HepG2 (cell line): ENCODE results near the gene GRM8.

ENCODE experiments used
- CTCF ChIP-seq: sonication (generic); formaldehyde crosslinking; IDR thresholded peaks from 2 replicates; pipeline ENCODE4 v1.5.0; 2020; ENCODE audit warnings: mild to moderate bottlenecking, missing genetic modification reagents, moderate library complexity
- DMTF1 ChIP-seq: sonication (generic); formaldehyde crosslinking; IDR thresholded peaks from 2 replicates; pipeline ENCODE4 v1.4.0; 2020; ENCODE audit warnings: mild to moderate bottlenecking, missing genetic modification reagents
- FUBP1 ChIP-seq: sonication (generic); formaldehyde crosslinking; IDR thresholded peaks from 2 replicates; pipeline ENCODE4 v1.5.1; 2020; ENCODE audit warnings: missing genetic modification reagents, mild to moderate bottlenecking, borderline replicate concordance
- NR3C1 ChIP-seq: sonication (generic); formaldehyde crosslinking; IDR thresholded peaks from 2 replicates; pipeline ENCODE4 v1.4.0; 2020; ENCODE audit warnings: missing genetic modification reagents
- SOX6 ChIP-seq, 2 experiments: fragments of 450-650 bp in 1 of 2; sonication (generic) in 1 of 2; formaldehyde crosslinking in 1 of 2; IDR thresholded peaks; 2 replicates each; pipeline versions ENCODE4 v1.4.0 to v1.6.1; 2017 to 2020; ENCODE audit warnings: antibody characterized with exemption in 1 of 2, mild to moderate bottlenecking in 1 of 2, missing genetic modification reagents in 1 of 2
- TBP ChIP-seq: sonication (generic); formaldehyde crosslinking; IDR thresholded peaks from 2 replicates; pipeline ENCODE4 v1.5.0; 2020; ENCODE audit warnings: missing genetic modification reagents
- ZBTB20 ChIP-seq: sonication (generic); formaldehyde crosslinking; IDR thresholded peaks from 2 replicates; pipeline ENCODE4 v1.8.1; 2023; ENCODE audit warnings: missing genetic modification reagents, low read depth, mild to moderate bottlenecking, borderline replicate concordance
- ZNF512 ChIP-seq: sonication (generic); formaldehyde crosslinking; IDR thresholded peaks from 2 replicates; pipeline ENCODE4 v1.4.0; 2020; ENCODE audit warnings: mild to moderate bottlenecking, missing genetic modification reagents
- ZNF607 ChIP-seq: sonication (generic); formaldehyde crosslinking; IDR thresholded peaks from 2 replicates; pipeline ENCODE4 v1.5.1; 2020; ENCODE audit warnings: missing genetic modification reagents, mild to moderate bottlenecking, borderline replicate concordance
- ZSCAN9 ChIP-seq: IDR thresholded peaks from 2 replicates; pipeline ENCODE4 v1.6.1; 2016; ENCODE audit warnings: borderline replicate concordance

GRCh38 chr7:127254163-127254684 is 1.5 kb upstream of the GRM8 start:
- no peak for TF ChIP-seq ZSCAN9 (CRISPR knock-in tag)
- no peak for TF ChIP-seq ZNF607 (CRISPR knock-in tag)
- no peak for TF ChIP-seq ZBTB20 (CRISPR knock-in tag)
- TF ChIP-seq TBP: no peak
- TF ChIP-seq SOX6 (IDR thresholded peaks at IDR 0.05): no peak
- TF ChIP-seq SOX6 (CRISPR knock-in tag; IDR thresholded peaks at IDR 0.05): no peak
- no peak for TF ChIP-seq DMTF1 (CRISPR knock-in tag)
- TF ChIP-seq FUBP1: no peak
- TF ChIP-seq CTCF (CRISPR knock-in tag): no peak
- no peak for TF ChIP-seq NR3C1 (CRISPR knock-in tag)
- TF ChIP-seq ZNF512: no peak
